Measurements from ENCODE around the gene KLK10.

Gene KLK10

GRCh38 chr19:51027126-51027806 is 7.8 kb upstream of the KLK10 start:
- no peak for TF ChIP-seq CTCF (IDR thresholded peaks at IDR 0.05; ENCODE audit: low read depth, low read length, missing control alignments)
- H3K4me3 ChIP-seq (replicated peaks; ENCODE audit: low read depth, low read length) = no peak overlapping the region
- no peak for DNase-seq (ENCODE audit: extremely low read depth, low read depth)

- no peak for TF ChIP-seq CTCF (IDR thresholded peaks at IDR 0.05; ENCODE audit: low read depth, low read length, missing control alignments)
- H3K4me3 ChIP-seq (replicated peaks; ENCODE audit: low read depth, low read length) = no peak within 1 kb of the TSS
- DNase-seq (ENCODE audit: extremely low read depth, low read depth) = no peak
These were observed 7.0 kb upstream of the KLK10 start, which contains the start of gene KLK11 for GRCh38 chr19:51026554-51026831. Gene KLK11 (minus strand): TSS chr19:51026616. CDS start chr19:51025631, 985 bp downstream.

- no peak for TF ChIP-seq CTCF (IDR thresholded peaks at IDR 0.05; ENCODE audit: low read depth, low read length, missing control alignments)
- H3K4me3 ChIP-seq (replicated peaks; ENCODE audit: low read depth, low read length) = no peak overlapping the region
- no peak for DNase-seq (ENCODE audit: extremely low read depth, low read depth)
These were observed 6.5 kb upstream of the KLK10 start for GRCh38 chr19:51025809-51026553.

- DNase-seq (ENCODE audit: extremely low read depth, low read depth) = no peak
- H3K4me3 ChIP-seq (replicated peaks; ENCODE audit: low read depth, low read length) = no peak overlapping the region
- TF ChIP-seq CTCF (IDR thresholded peaks at IDR 0.05; ENCODE audit: low read depth, low read length, missing control alignments) = no peak
These were observed 5.9 kb upstream of the KLK10 start for GRCh38 chr19:51025401-51025800.

- TF ChIP-seq CTCF (IDR thresholded peaks at IDR 0.05; ENCODE audit: low read depth, low read length, missing control alignments) = no peak
- DNase-seq (ENCODE audit: extremely low read depth, low read depth) = no peak
- H3K4me3 ChIP-seq (replicated peaks; ENCODE audit: low read depth, low read length) = no peak overlapping the region
These were observed 5.4 kb upstream of the KLK10 start for GRCh38 chr19:51024924-51025323.

GRCh38 chr19:51023946-51024345 is 4.4 kb upstream of the KLK10 start:
- DNase-seq (ENCODE audit: extremely low read depth, low read depth) = no peak
- no peak overlapping the region for H3K4me3 ChIP-seq (replicated peaks; ENCODE audit: low read depth, low read length)
- TF ChIP-seq CTCF (IDR thresholded peaks at IDR 0.05; ENCODE audit: low read depth, low read length, missing control alignments) = no peak

All from HFF-Myc (cell line).